Neural progenitor cell (in vitro differentiated cells): ENCODE data around the gene TMEM140. TPM values are rescaled to one million over a fixed set of nuclear protein-coding genes. Genes with fewer than 3 reads are reported as not detected.

Experiments used
- DNase-seq: peaks from one replicate; pipeline ENCODE4 v3.0.0-alpha.2; 2016; ENCODE audit warnings: low spot score
- H2AFZ ChIP-seq: fragments of 200-600 bp; sonication (generic); replicated peaks from 2 replicates; pipeline ENCODE4 v1.6.1; 2016; ENCODE audit warnings: antibody characterized with exemption
- H3F3A ChIP-seq: fragments of 200-600 bp; sonication (generic); 2 replicates; pipeline ENCODE4 v1.6.1; 2016; ENCODE audit warnings: antibody characterized with exemption, low read depth
- H3K27ac ChIP-seq: fragments of 200-600 bp; sonication (generic); 2 replicates; pipeline ENCODE4 v1.5.1; 2016; ENCODE audit warnings: mild to moderate bottlenecking
- H3K27me3 ChIP-seq: fragments of 200-600 bp; sonication (generic); 2 replicates; pipeline ENCODE4 v1.6.1; 2016; ENCODE audit warnings: mild to moderate bottlenecking, moderate library complexity
- H3K36me3 ChIP-seq: fragments of 200-600 bp; sonication (generic); 2 replicates; pipeline ENCODE4 v1.5.1; 2016
- H3K4me1 ChIP-seq: fragments of 200-600 bp; sonication (generic); 2 replicates; pipeline ENCODE4 v1.6.1; 2016; ENCODE audit warnings: mixed run types
- H3K4me2 ChIP-seq: fragments of 200-600 bp; sonication (generic); 2 replicates; pipeline ENCODE4 v1.6.1; 2016
- H3K4me3 ChIP-seq: fragments of 200-600 bp; sonication (generic); 2 replicates; pipeline ENCODE4 v1.5.1; 2016
- H3K79me2 ChIP-seq: fragments of 200-600 bp; sonication (generic); 2 replicates; pipeline ENCODE4 v1.6.1; 2016; ENCODE audit warnings: low read depth
- H3K9ac ChIP-seq: fragments of 200-600 bp; sonication (generic); 2 replicates; pipeline ENCODE4 v1.6.1; 2016
- H3K9me3 ChIP-seq: fragments of 200-600 bp; sonication (generic); 2 replicates; pipeline ENCODE4 v1.5.1; 2016; ENCODE audit warnings: low read depth
- H4K20me1 ChIP-seq: fragments of 200-600 bp; sonication (generic); 2 replicates; pipeline ENCODE4 v1.6.1; 2016; ENCODE audit warnings: low read depth
- H3K27ac Mint-ChIP-seq: 3 replicates; pipeline ENCODE4 v1.8.0; 2021; ENCODE audit warnings: mixed read lengths
- H3K27me3 Mint-ChIP-seq: 2 replicates; pipeline ENCODE4 v1.8.0; 2022; ENCODE audit warnings: low read depth, mild to moderate bottlenecking, inconsistent platforms, moderate library complexity, mixed read lengths; ENCODE audit not compliant: insufficient read depth
- H3K36me3 Mint-ChIP-seq: 3 replicates; pipeline ENCODE4 v1.8.0; 2021; ENCODE audit warnings: mixed read lengths
- H3K4me1 Mint-ChIP-seq: 3 replicates; pipeline ENCODE4 v1.8.0; 2021; ENCODE audit warnings: mixed read lengths
- H3K4me3 Mint-ChIP-seq: 3 replicates; pipeline ENCODE4 v1.8.0; 2021; ENCODE audit warnings: mild to moderate bottlenecking, moderate library complexity, mixed read lengths
- H3K9me3 Mint-ChIP-seq: 3 replicates; pipeline ENCODE4 v1.8.0; 2020; ENCODE audit warnings: mixed read lengths
- CTCF ChIP-seq: fragments of 200-600 bp; sonication (generic); IDR thresholded peaks from 2 replicates; pipeline ENCODE4 v1.5.1; 2017; ENCODE audit warnings: antibody characterized with exemption, mild to moderate bottlenecking
- EZH2 ChIP-seq: fragments of 200-600 bp; sonication (generic); IDR thresholded peaks from 2 replicates; pipeline ENCODE4 v1.6.1; 2017; ENCODE audit warnings: antibody characterized with exemption, mild to moderate bottlenecking, moderate library complexity
- EZH2phosphoT487 ChIP-seq: fragments of 200-600 bp; sonication (generic); IDR thresholded peaks from 2 replicates; pipeline ENCODE4 v1.6.1; 2017; ENCODE audit warnings: antibody characterized with exemption
- total RNA-seq: library from RNA; depleted of rRNA; stranded (reverse); fragments of >200 nt; gene quantifications from 2 replicates; pipeline ENCODE4 v1.2.3, GENCODE V29; 2015; ENCODE audit warnings: low replicate concordance

TMEM140 gene
- total RNA-seq, 1 donor from 2014 or later, result not detected

GRCh38 chr7:135128931-135129330, 18.9 kb upstream of the TMEM140 start:
- no peaks in the 10 kb centered on the region for H3K36me3 Mint-ChIP-seq
- Histone ChIP-seq H3F3A (no peaks in the 10 kb centered on the region), H2AFZ (no peak overlapping the region), H3K4me2 (no peak overlapping the region), H4K20me1 (no peaks in the 10 kb centered on the region), H3K9ac (no peak overlapping the region), H3K9me3 (no peaks in the 10 kb centered on the region), H3K4me1 (no peaks in the 10 kb centered on the region), H3K27ac (no peak overlapping the region), H3K79me2 (no peaks in the 10 kb centered on the region), H3K4me3 (no peak overlapping the region), H3K36me3 (peaks cover 3% of the 10 kb centered on the region), H3K27me3 (no peaks in the 10 kb centered on the region)
- no peaks in the 10 kb centered on the region for H3K9me3 Mint-ChIP-seq
- TF ChIP-seq EZH2phosphoT487, result no peak
- TF ChIP-seq CTCF, result no peak
- no peak for TF ChIP-seq EZH2
- H3K27me3 Mint-ChIP-seq, result no peaks in the 10 kb centered on the region
- DNase-seq, result no peak
- no peak overlapping the region for H3K4me3 Mint-ChIP-seq
- no peak overlapping the region for H3K27ac Mint-ChIP-seq
- no peaks in the 10 kb centered on the region for H3K4me1 Mint-ChIP-seq

DNA sequence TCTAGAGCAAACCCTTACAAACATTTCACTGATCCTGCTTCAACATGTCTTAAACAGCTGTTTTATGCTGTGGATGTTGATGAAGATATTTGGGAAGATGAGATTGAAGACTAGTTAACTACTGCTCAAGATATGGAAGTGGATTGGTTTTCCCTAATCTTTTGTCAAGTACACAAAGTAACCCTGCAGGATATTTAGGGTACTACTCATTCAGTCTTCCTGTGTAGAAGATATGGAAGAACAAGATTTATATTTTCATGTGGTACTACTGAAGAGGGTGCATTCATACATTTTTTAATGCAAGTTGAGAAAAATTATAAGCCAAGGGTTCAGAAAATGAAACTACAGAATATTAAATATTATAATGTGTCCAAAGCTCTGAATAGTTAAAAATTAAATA, 18.3 kb upstream of the TMEM140 start:
- Mint-ChIP-seq H3K4me3 (no peak overlapping the region), H3K27ac (no peak overlapping the region), H3K27me3 (no peaks in the 10 kb centered on the region), H3K36me3 (no peaks in the 10 kb centered on the region), H3K9me3 (no peaks in the 10 kb centered on the region), H3K4me1 (no peaks in the 10 kb centered on the region)
- H3F3A ChIP-seq, result no peaks in the 10 kb centered on the region
- no peak overlapping the region for H3K27ac ChIP-seq
- no peaks in the 10 kb centered on the region for H3K79me2 ChIP-seq
- H3K4me1 ChIP-seq, result no peaks in the 10 kb centered on the region
- H2AFZ ChIP-seq, result no peak overlapping the region
- no peak overlapping the region for H3K9ac ChIP-seq
- H4K20me1 ChIP-seq, result no peaks in the 10 kb centered on the region
- peaks cover 3% of the 10 kb centered on the region for H3K36me3 ChIP-seq
- DNase-seq, result no peak
- no peak overlapping the region for H3K4me3 ChIP-seq
- TF ChIP-seq CTCF (no peak), EZH2 (no peak), EZH2phosphoT487 (no peak)
- H3K9me3 ChIP-seq, result no peaks in the 10 kb centered on the region
- H3K4me2 ChIP-seq, result no peak overlapping the region
- no peaks in the 10 kb centered on the region for H3K27me3 ChIP-seq

DNA sequence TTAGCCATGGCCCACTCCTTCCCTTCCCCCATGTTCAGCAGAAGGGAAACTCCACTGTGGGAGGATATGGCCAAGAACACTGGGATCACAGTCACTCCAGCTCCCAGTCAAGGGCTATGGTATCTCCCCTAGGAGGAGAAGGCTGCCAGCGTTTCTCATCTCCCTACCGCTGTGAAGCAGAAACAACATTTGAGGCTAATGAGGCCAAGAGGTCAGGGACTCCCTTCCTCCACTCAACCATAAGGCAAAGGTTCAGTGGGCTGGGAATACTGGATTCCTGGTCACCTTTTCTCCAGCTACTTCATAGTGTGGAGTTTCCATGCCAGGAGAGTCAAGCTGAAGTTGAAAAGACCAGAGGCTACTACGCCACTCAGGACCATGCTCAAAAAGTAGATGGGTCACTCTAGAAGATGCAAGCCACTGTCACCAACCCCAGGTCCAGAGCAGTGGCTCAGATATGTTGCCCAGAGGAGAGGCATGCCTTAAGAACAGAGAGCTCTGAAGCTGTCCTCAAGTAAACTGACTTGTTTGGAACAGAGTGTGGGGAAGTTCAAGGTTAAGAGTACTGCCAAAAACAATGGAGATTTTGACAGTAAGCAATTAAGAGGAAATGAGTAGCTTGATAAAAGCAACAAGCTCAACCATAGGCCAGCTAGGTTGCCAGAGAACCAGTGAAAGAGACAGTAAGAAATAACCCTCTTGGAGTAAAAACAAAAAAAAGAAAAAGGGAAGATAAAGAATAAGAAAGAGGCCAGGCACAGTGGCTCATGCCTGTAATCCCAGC, 3.8 kb upstream of the TMEM140 start:
- H3K27ac Mint-ChIP-seq, result no peak overlapping the region
- Histone ChIP-seq H2AFZ (no peak overlapping the region), H3K9ac (no peak overlapping the region), H3K4me1 (no peaks in the 10 kb centered on the region), H3K27ac (no peak overlapping the region), H4K20me1 (no peaks in the 10 kb centered on the region), H3K36me3 (no peaks in the 10 kb centered on the region), H3K27me3 (no peaks in the 10 kb centered on the region), H3K79me2 (no peaks in the 10 kb centered on the region), H3F3A (no peaks in the 10 kb centered on the region), H3K4me3 (no peak overlapping the region), H3K9me3 (no peaks in the 10 kb centered on the region), H3K4me2 (no peak overlapping the region)
- H3K4me3 Mint-ChIP-seq, result no peak overlapping the region
- no peaks in the 10 kb centered on the region for H3K9me3 Mint-ChIP-seq
- no peaks in the 10 kb centered on the region for H3K4me1 Mint-ChIP-seq
- no peak for DNase-seq
- no peaks in the 10 kb centered on the region for H3K27me3 Mint-ChIP-seq
- no peaks in the 10 kb centered on the region for H3K36me3 Mint-ChIP-seq
- TF ChIP-seq EZH2, result no peak
- no peak for TF ChIP-seq CTCF
- TF ChIP-seq EZH2phosphoT487, result no peak
